GM12878 (cell line): ENCODE results near the gene DUOX1.

ENCODE experiments used
- CTCF ChIP-seq, 3 experiments: IDR thresholded peaks in 2 of 3; conservative IDR thresholded peaks in 1 of 3; 2 replicates each; pipeline ENCODE4 v1.5.1; 2011; ENCODE audit warnings: low read depth in 3 of 3, low read length in 3 of 3, mild to moderate bottlenecking in 3 of 3, control low read depth in 2 of 3, moderate library complexity in 2 of 3, inconsistent platforms in 1 of 3, mixed read lengths in 1 of 3; ENCODE audit not compliant: control insufficient read depth in 2 of 3, insufficient read depth in 1 of 3; ENCODE audit errors: extremely low read depth in 1 of 3
- EZH2 ChIP-seq: IDR thresholded peaks from 2 replicates; pipeline ENCODE4 v1.6.1; 2012; ENCODE audit warnings: low read depth, mild to moderate bottlenecking, control low read depth, inconsistent platforms, low read length, borderline replicate concordance; ENCODE audit not compliant: control insufficient read depth
- FOS ChIP-seq: IDR thresholded peaks from 3 replicates; pipeline ENCODE4 v1.6.1; 2011; ENCODE audit warnings: borderline replicate concordance; ENCODE audit not compliant: insufficient read length; ENCODE audit errors: extremely low read depth
- MAX ChIP-seq: IDR thresholded peaks from 2 replicates; pipeline ENCODE4 v1.6.1; 2012; ENCODE audit warnings: low read depth, low read length, improper control_type of control experiment
- NR2C2 ChIP-seq: IDR thresholded peaks from 2 replicates; pipeline ENCODE4 v1.6.1; 2011; ENCODE audit warnings: borderline replicate concordance, low read depth; ENCODE audit not compliant: control insufficient read depth, insufficient read length
- POLR2A ChIP-seq: IDR thresholded peaks from 2 replicates; pipeline ENCODE4 v1.6.1; 2011; ENCODE audit warnings: low read depth, mild to moderate bottlenecking, low read length
- USF1 ChIP-seq: IDR thresholded peaks from 2 replicates; pipeline ENCODE4 v1.6.1; 2011; ENCODE audit warnings: borderline replicate concordance, low read depth, mild to moderate bottlenecking, moderate library complexity, mixed read lengths, low read length; ENCODE audit not compliant: insufficient read depth; ENCODE audit errors: extremely low read length
- YY1 ChIP-seq: IDR thresholded peaks from 2 replicates; pipeline ENCODE4 v1.6.1; 2011; ENCODE audit warnings: low read depth, mild to moderate bottlenecking, low read length
- ZBTB4 ChIP-seq: fragments of 450-650 bp; formaldehyde crosslinking; IDR thresholded peaks from 2 replicates; pipeline ENCODE4 v1.4.0; 2022; ENCODE audit warnings: mild to moderate bottlenecking, moderate library complexity
- ZNF274 ChIP-seq: IDR thresholded peaks from one replicate; pipeline ENCODE4 v1.8.0; 2011; ENCODE audit not compliant: insufficient read length, insufficient read depth

GRCh38 chr15:45138814-45139765, 9.3 kb downstream of the DUOX1 start:
- TF ChIP-seq YY1: no peak
- TF ChIP-seq MAX: no peak
- no peak for TF ChIP-seq ZBTB4 (CRISPR knock-in tag)
- TF ChIP-seq NR2C2: no peak
- no peak for TF ChIP-seq POLR2A
- no peak for TF ChIP-seq CTCF (IDR thresholded peaks at IDR 0.05 in 2 of 3, conservative IDR thresholded peaks at IDR 0.05 in 1 of 3; ENCODE audit: control insufficient read depth in 2 of 3, extremely low read depth in 1 of 3, insufficient read depth in 1 of 3, low read depth in 3 of 3, low read length in 3 of 3)
- no peak for TF ChIP-seq ZNF274
- no peak for TF ChIP-seq FOS
- no peak for TF ChIP-seq USF1
- TF ChIP-seq EZH2: no peak
